ENCODE measurements around the gene COL18A1. TPM values are rescaled to one million over a fixed set of nuclear protein-coding genes. Genes with fewer than 3 reads are reported as not detected.

Gene COL18A1
- total RNA-seq, 4 donors from 2014 or later, result 97.7 to 173 (median 110) TPM

- 91% methylated on average over 23 of the region's 23 CpGs for WGBS
Observed at GRCh38 chr21:45460011-45460565, 55.1 kb downstream of the COL18A1 start.

GRCh38 chr21:45460611-45461368 is 55.8 kb downstream of the COL18A1 start:
- peaks cover 0 to 21% (median 0%) of the 10 kb centered on the region in 4 donors for H3K27me3 ChIP-seq
- intact Hi-C loops (cut with DNase I), result no loop called here
- H3K9me3 ChIP-seq, result peaks cover 0 to 18% (median 9%) of the 10 kb centered on the region in 4 donors
- TF ChIP-seq POLR2A (IDR thresholded peaks at IDR 0.05; ENCODE audit: low read depth), result no peak
- TF ChIP-seq CTCF (IDR thresholded peaks at IDR 0.05), result no peak
- no peak for TF ChIP-seq POLR2AphosphoS5 (IDR thresholded peaks at IDR 0.05)
- no peak for TF ChIP-seq EP300 (IDR thresholded peaks at IDR 0.05)
- peaks cover 0 to 32% (median 23%) of the 10 kb centered on the region in 4 donors for H3K4me1 ChIP-seq
- H3K4me3 ChIP-seq, result no peak overlapping the region
- H3K27ac ChIP-seq (replicated peaks in 1 of 4), result no peak overlapping the region
- no peak for DNase-seq (ENCODE audit: extremely low spot score)
- WGBS, result 84% methylated on average over 9 of the region's 9 CpGs
- peaks cover 0 to 15% (median 6%) of the 10 kb centered on the region in 4 donors for H3K36me3 ChIP-seq

More at GRCh38 chr21:45460011-45460565, 55.1 kb downstream of the COL18A1 start:
- Histone ChIP-seq H3K4me3 (no peak overlapping the region), H3K9me3 (peaks cover 0 to 18% (median 9%) of the 10 kb centered on the region in 4 donors), H3K27ac (replicated peaks in 1 of 4) (no peak overlapping the region), H3K36me3 (peaks cover 0 to 16% (median 6%) of the 10 kb centered on the region in 4 donors), H3K27me3 (peaks cover 0 to 27% (median 0%) of the 10 kb centered on the region in 4 donors), H3K4me1 (peaks cover 5 to 38% (median 28%) of the 10 kb centered on the region in 4 donors)
- intact Hi-C loops (cut with DNase I), result no loop called here
- DNase-seq (ENCODE audit: extremely low spot score), result no peak
- no peak for TF ChIP-seq EP300 (IDR thresholded peaks at IDR 0.05)
- no peak for TF ChIP-seq POLR2A (IDR thresholded peaks at IDR 0.05; ENCODE audit: low read depth)

- intact Hi-C loops (cut with DNase I), result no loop called here
- H3K36me3 ChIP-seq, result peaks cover 0 to 12% (median 5%) of the 10 kb centered on the region in 4 donors
- 97% methylated on average over 4 of the region's 5 CpGs for WGBS
- H3K9me3 ChIP-seq, result peaks cover 0 to 18% (median 9%) of the 10 kb centered on the region in 4 donors
- peaks cover 0 to 26% (median 17%) of the 10 kb centered on the region in 4 donors for H3K4me1 ChIP-seq
- no peak for DNase-seq (ENCODE audit: extremely low spot score)
- H3K4me3 ChIP-seq, result no peak overlapping the region
- peaks cover 0 to 16% (median 0%) of the 10 kb centered on the region in 4 donors for H3K27me3 ChIP-seq
- no peak for TF ChIP-seq EP300 (IDR thresholded peaks at IDR 0.05)
- TF ChIP-seq POLR2AphosphoS5 (IDR thresholded peaks at IDR 0.05), result no peak
- TF ChIP-seq POLR2A (IDR thresholded peaks at IDR 0.05; ENCODE audit: low read depth), result no peak
- TF ChIP-seq CTCF (IDR thresholded peaks at IDR 0.05), result no peak
- no peak overlapping the region for H3K27ac ChIP-seq (replicated peaks in 1 of 4)
Observed at GRCh38 chr21:45461369-45461750, 56.4 kb downstream of the COL18A1 start.

- Histone ChIP-seq H3K9me3 (peaks cover 0 to 18% (median 9%) of the 10 kb centered on the region in 4 donors), H3K27me3 (peaks cover 0 to 12% (median 0%) of the 10 kb centered on the region in 4 donors), H3K36me3 (peaks cover 0 to 12% (median 3%) of the 10 kb centered on the region in 4 donors), H3K4me1 (peaks cover 0 to 24% (median 14%) of the 10 kb centered on the region in 4 donors), H3K4me3 (no peak overlapping the region), H3K27ac (replicated peaks in 1 of 4) (no peak overlapping the region)
- no peak for DNase-seq (ENCODE audit: extremely low spot score)
- intact Hi-C loops (cut with DNase I), result no loop called here
- TF ChIP-seq POLR2AphosphoS5 (IDR thresholded peaks at IDR 0.05) (no peak), CTCF (IDR thresholded peaks at IDR 0.05) (no peak), EP300 (IDR thresholded peaks at IDR 0.05) (no peak), POLR2A (IDR thresholded peaks at IDR 0.05; ENCODE audit: low read depth) (no peak)
Observed at GRCh38 chr21:45461806-45462341, 56.9 kb downstream of the COL18A1 start.

- intact Hi-C loops (cut with DNase I), result no loop called here
- peaks cover 0 to 18% (median 10%) of the 10 kb centered on the region in 4 donors for H3K4me1 ChIP-seq
- H3K27me3 ChIP-seq, result no peaks in the 10 kb centered on the region
- H3K27ac ChIP-seq (replicated peaks in 1 of 4), result no peak overlapping the region
- DNase-seq (ENCODE audit: extremely low spot score), result no peak
- peaks cover 0 to 18% (median 9%) of the 10 kb centered on the region in 4 donors for H3K9me3 ChIP-seq
- no peak for TF ChIP-seq POLR2A (IDR thresholded peaks at IDR 0.05; ENCODE audit: low read depth)
- no peak for TF ChIP-seq CTCF (IDR thresholded peaks at IDR 0.05)
- TF ChIP-seq EP300 (IDR thresholded peaks at IDR 0.05), result no peak
- TF ChIP-seq POLR2AphosphoS5 (IDR thresholded peaks at IDR 0.05), result no peak
- H3K4me3 ChIP-seq, result no peak overlapping the region
- peaks cover 0 to 20% (median 8%) of the 10 kb centered on the region in 4 donors for H3K36me3 ChIP-seq
- WGBS, result 90% methylated on average over 6 of the region's 7 CpGs
Observed at GRCh38 chr21:45463871-45464270, 58.9 kb downstream of the COL18A1 start.
